ENCODE measurements around the gene DENND5A. TPM values are rescaled to one million over a fixed set of nuclear protein-coding genes. Genes with fewer than 3 reads are reported as not detected.
"Not testable (repeated sequence)": the region's sequence is repeated elsewhere in the genome, so short reads cannot be mapped to it uniquely, and the experiment has no call there.

DENND5A gene
- polyA plus RNA-seq, 6 donors from 2014 or later, result 12.1 to 22.9 (median 17.3) TPM

- Mint-ChIP-seq H3K27ac (peak overlapping the region in 2 of 6 donors; percentile 8 to 21), H3K4me1 (peaks cover 9 to 24% (median 24%) of the 10 kb centered on the region in 3 donors), H3K4me3 (no peak overlapping the region), H3K36me3 (peaks cover 0 to 5% of the 10 kb centered on the region in 2 donors), H3K27me3 (no peaks in the 10 kb centered on the region), H3K9me3 (peaks cover 0 to 3% (median 0%) of the 10 kb centered on the region in 7 donors)
- no peak for ATAC-seq (ENCODE audit: low read depth in 2 of 2)
- DNase-seq, result no peak
These were observed 10.7 kb downstream of the DENND5A start for GRCh38 chr11:9254416-9254815.

- Mint-ChIP-seq H3K9me3 (no peaks in the 10 kb centered on the region), H3K4me3 (no peak overlapping the region), H3K27ac (no peak overlapping the region), H3K36me3 (peaks cover 0 to 5% of the 10 kb centered on the region in 2 donors), H3K4me1 (peaks cover 9 to 24% (median 24%) of the 10 kb centered on the region in 3 donors), H3K27me3 (no peaks in the 10 kb centered on the region)
- ATAC-seq (ENCODE audit: low read depth in 2 of 2) (no peak), DNase-seq (no peak)
These were observed 12.1 kb downstream of the DENND5A start for GRCh38 chr11:9253086-9253485.

- DNase-seq (no peak), ATAC-seq (ENCODE audit: low read depth in 2 of 2) (no peak)
- H3K9me3 Mint-ChIP-seq, result no peaks in the 10 kb centered on the region
- no peak overlapping the region for H3K4me3 Mint-ChIP-seq
- H3K27ac Mint-ChIP-seq, result no peak overlapping the region
- H3K36me3 Mint-ChIP-seq, result peaks cover 0 to 5% of the 10 kb centered on the region in 2 donors
- H3K4me1 Mint-ChIP-seq, result peaks cover 13 to 39% (median 31%) of the 10 kb centered on the region in 3 donors
- H3K27me3 Mint-ChIP-seq, result no peaks in the 10 kb centered on the region
These were observed 13.8 kb downstream of the DENND5A start for GRCh38 chr11:9251311-9251710.

- Mint-ChIP-seq H3K27me3 (no peaks in the 10 kb centered on the region), H3K4me1 (peaks cover 13 to 44% (median 34%) of the 10 kb centered on the region in 3 donors), H3K4me3 (peak overlapping the region in 3 of 8 donors; percentile 3 to 66 (median 33)), H3K36me3 (peaks cover 0 to 5% of the 10 kb centered on the region in 2 donors), H3K27ac (peak overlapping the region in 3 of 6 donors; percentile 51 to 75 (median 63)), H3K9me3 (no peaks in the 10 kb centered on the region)
- no peak for ATAC-seq (ENCODE audit: low read depth in 2 of 2)
- DNase-seq, result no peak
These were observed 15.0 kb downstream of the DENND5A start for GRCh38 chr11:9250139-9250582.

- peaks cover 13 to 44% (median 34%) of the 10 kb centered on the region in 3 donors for H3K4me1 Mint-ChIP-seq
- DNase-seq (no peak), ATAC-seq (ENCODE audit: low read depth in 2 of 2) (no peak)
- H3K4me3 Mint-ChIP-seq, result no peak overlapping the region
- H3K9me3 Mint-ChIP-seq, result no peaks in the 10 kb centered on the region
- H3K27me3 Mint-ChIP-seq, result no peaks in the 10 kb centered on the region
- no peak overlapping the region for H3K27ac Mint-ChIP-seq
- H3K36me3 Mint-ChIP-seq, result peaks cover 0 to 5% of the 10 kb centered on the region in 2 donors
These were observed 15.9 kb downstream of the DENND5A start for GRCh38 chr11:9249252-9249651.

- H3K36me3 Mint-ChIP-seq, result peaks cover 0 to 5% of the 10 kb centered on the region in 2 donors
- no peak overlapping the region for H3K27ac Mint-ChIP-seq
- ATAC-seq (ENCODE audit: low read depth in 2 of 2), result no peak
- no peak overlapping the region for H3K4me3 Mint-ChIP-seq
- H3K27me3 Mint-ChIP-seq, result no peaks in the 10 kb centered on the region
- DNase-seq, result no peak
- H3K9me3 Mint-ChIP-seq, result no peaks in the 10 kb centered on the region
- H3K4me1 Mint-ChIP-seq, result peaks cover 11 to 42% (median 36%) of the 10 kb centered on the region in 3 donors
These were observed 17.3 kb downstream of the DENND5A start for GRCh38 chr11:9247863-9248262.

GRCh38 chr11:9236242-9236641 is 28.9 kb downstream of the DENND5A start:
- not testable (repeated sequence) for H3K36me3 Mint-ChIP-seq; H3K9me3 Mint-ChIP-seq; ATAC-seq (ENCODE audit: low read depth in 2 of 2); H3K27ac Mint-ChIP-seq; DNase-seq; H3K4me3 Mint-ChIP-seq; H3K27me3 Mint-ChIP-seq
- peaks cover 14 to 29% (median 21%) of the 10 kb centered on the region in 3 donors for H3K4me1 Mint-ChIP-seq

GRCh38 chr11:9232482-9232881 is 32.7 kb downstream of the DENND5A start:
- Mint-ChIP-seq H3K36me3 (no peaks in the 10 kb centered on the region), H3K4me3 (no peak overlapping the region), H3K9me3 (peaks cover 0 to 5% (median 0%) of the 10 kb centered on the region in 7 donors), H3K27me3 (no peaks in the 10 kb centered on the region), H3K4me1 (peaks cover 23 to 43% (median 30%) of the 10 kb centered on the region in 3 donors), H3K27ac (no peak overlapping the region)
- ATAC-seq (ENCODE audit: low read depth in 2 of 2) (no peak), DNase-seq (no peak)

- DNase-seq, result peak; percentile 56
- H3K9me3 Mint-ChIP-seq, result peaks cover 0 to 5% (median 0%) of the 10 kb centered on the region in 7 donors
- peak overlapping the region; percentile 74 to 94 (median 90) for H3K4me3 Mint-ChIP-seq
- H3K4me1 Mint-ChIP-seq, result peaks cover 23 to 43% (median 30%) of the 10 kb centered on the region in 3 donors
- H3K27ac Mint-ChIP-seq, result peak overlapping the region; percentile 1 to 91 (median 88)
- no peaks in the 10 kb centered on the region for H3K27me3 Mint-ChIP-seq
- H3K36me3 Mint-ChIP-seq, result no peaks in the 10 kb centered on the region
- peak; percentile 94 to 96 for ATAC-seq (ENCODE audit: low read depth in 2 of 2)
These were observed 33.3 kb downstream of the DENND5A start for GRCh38 chr11:9231848-9232177.

GRCh38 chr11:9230296-9230695 is 34.9 kb downstream of the DENND5A start:
- DNase-seq (no peak), ATAC-seq (ENCODE audit: low read depth in 2 of 2) (no peak)
- H3K4me1 Mint-ChIP-seq, result peaks cover 31 to 35% (median 33%) of the 10 kb centered on the region in 3 donors
- H3K9me3 Mint-ChIP-seq, result peaks cover 0 to 5% (median 0%) of the 10 kb centered on the region in 7 donors
- H3K27me3 Mint-ChIP-seq, result no peaks in the 10 kb centered on the region
- H3K27ac Mint-ChIP-seq, result peak overlapping the region in 3 of 6 donors; percentile 79 to 91 (median 87)
- no peaks in the 10 kb centered on the region for H3K36me3 Mint-ChIP-seq
- H3K4me3 Mint-ChIP-seq, result peak overlapping the region in 7 of 8 donors; percentile 76 to 94 (median 91)

- no peak for ATAC-seq (ENCODE audit: low read depth in 2 of 2)
- no peaks in the 10 kb centered on the region for H3K36me3 Mint-ChIP-seq
- no peak overlapping the region for H3K27ac Mint-ChIP-seq
- H3K4me3 Mint-ChIP-seq, result no peak overlapping the region
- H3K27me3 Mint-ChIP-seq, result no peaks in the 10 kb centered on the region
- H3K4me1 Mint-ChIP-seq, result peaks cover 32 to 38% (median 37%) of the 10 kb centered on the region in 3 donors
- peaks cover 0 to 2% (median 0%) of the 10 kb centered on the region in 7 donors for H3K9me3 Mint-ChIP-seq
- no peak for DNase-seq
These were observed 37.1 kb downstream of the DENND5A start for GRCh38 chr11:9228091-9228490.

- no peak overlapping the region for H3K4me3 Mint-ChIP-seq
- H3K9me3 Mint-ChIP-seq, result peaks cover 0 to 2% (median 0%) of the 10 kb centered on the region in 7 donors
- no peaks in the 10 kb centered on the region for H3K36me3 Mint-ChIP-seq
- peaks cover 23 to 27% (median 23%) of the 10 kb centered on the region in 3 donors for H3K4me1 Mint-ChIP-seq
- DNase-seq (no peak), ATAC-seq (ENCODE audit: low read depth in 2 of 2) (no peak)
- no peaks in the 10 kb centered on the region for H3K27me3 Mint-ChIP-seq
- peak overlapping the region in 2 of 6 donors; percentile 33 to 60 for H3K27ac Mint-ChIP-seq
These were observed 39.3 kb downstream of the DENND5A start for GRCh38 chr11:9225748-9226298.

GRCh38 chr11:9222654-9223053 is 42.5 kb downstream of the DENND5A start:
- no peaks in the 10 kb centered on the region for H3K36me3 Mint-ChIP-seq
- H3K9me3 Mint-ChIP-seq, result peaks cover 0 to 2% (median 0%) of the 10 kb centered on the region in 7 donors
- H3K27me3 Mint-ChIP-seq, result no peaks in the 10 kb centered on the region
- DNase-seq (no peak), ATAC-seq (ENCODE audit: low read depth in 2 of 2) (no peak)
- peaks cover 12 to 18% (median 13%) of the 10 kb centered on the region in 3 donors for H3K4me1 Mint-ChIP-seq
- H3K4me3 Mint-ChIP-seq, result no peak overlapping the region
- H3K27ac Mint-ChIP-seq, result peak overlapping the region in 1 of 6 donors; percentile 10

GRCh38 chr11:9220853-9221252 is 44.3 kb downstream of the DENND5A start:
- Mint-ChIP-seq H3K4me1 (peaks cover 6 to 13% (median 12%) of the 10 kb centered on the region in 3 donors), H3K27ac (peak overlapping the region in 1 of 6 donors; percentile 20)
- H3K4me3 Mint-ChIP-seq; H3K36me3 Mint-ChIP-seq; ATAC-seq (ENCODE audit: low read depth in 2 of 2); H3K9me3 Mint-ChIP-seq; H3K27me3 Mint-ChIP-seq; DNase-seq: not testable (repeated sequence)

Data from naive B cell (primary cell).